ENCODE results near the gene DHRS12.

GRCh38 chr13:51782026-51782710, 21.8 kb downstream of the DHRS12 start:
- TF ChIP-seq POLR2AphosphoS5 (IDR thresholded peaks at IDR 0.05; ENCODE audit: low read depth, low read length) (no peak), POLR2A (IDR thresholded peaks at IDR 0.05; ENCODE audit: low read depth, low read length) (no peak), TAF1 (IDR thresholded peaks at IDR 0.05; ENCODE audit: low read depth, low read length) (no peak), SPI1 (IDR thresholded peaks at IDR 0.05; ENCODE audit: low read depth, low read length) (no peak), POU2F2 (IDR thresholded peaks at IDR 0.05; ENCODE audit: low read depth, low read length) (no peak), PAX5 (IDR thresholded peaks at IDR 0.05; ENCODE audit: insufficient read depth, low read length, severe bottlenecking) (no peak)
